Body of pancreas (tissue), 4 donors: Measurements from ENCODE around the gene RARB. TPM values are rescaled to one million over a fixed set of nuclear protein-coding genes. Genes with fewer than 3 reads are reported as not detected.

ENCODE experiments used
- ATAC-seq: fragments of 150-250 bp; one replicate; pipeline ENCODE4 v1.9.1; 2016
- DNase-seq, 4 donors: peaks; one replicate each; pipeline ENCODE4 v3.0.0-alpha.2; 2019
- H3K27ac ChIP-seq, 4 donors: fragments of 200-600 bp; sonication (generic); 1 replicate in 3 of 4; 2 replicates in 1 of 4; pipeline versions ENCODE4 v1.5.1 to v1.6.1; 2016 to 2019; ENCODE audit warnings: mild to moderate bottlenecking in 1 of 4, mixed read lengths in 1 of 4, moderate library complexity in 1 of 4
- H3K27me3 ChIP-seq, 2 donors: fragments of 200-600 bp; sonication (generic); one replicate each; pipeline ENCODE4 v1.6.0; 2016; ENCODE audit warnings: mild to moderate bottlenecking in 1 of 2
- H3K36me3 ChIP-seq, 2 donors: fragments of 200-600 bp; sonication (generic); replicated peaks in 1 of 2; 2 replicates each; pipeline ENCODE4 v1.5.1; 2016; ENCODE audit warnings: low read depth in 2 of 2; ENCODE audit not compliant: insufficient read depth in 1 of 2
- H3K4me1 ChIP-seq: fragments of 200-600 bp; sonication (generic); one replicate; pipeline ENCODE4 v1.6.0; 2016
- H3K4me3 ChIP-seq, 2 donors: fragments of 200-600 bp; sonication (generic); 1 replicate in 1 of 2; 2 replicates in 1 of 2; pipeline ENCODE4 v1.5.1; 2016 to 2019
- H3K9me3 ChIP-seq, 3 donors: fragments of 200-600 bp; sonication (generic); 1 replicate in 2 of 3; 2 replicates in 1 of 3; pipeline ENCODE4 v1.5.1; 2016
- CTCF ChIP-seq, 7 experiments: fragments of 450-650 bp in 4 of 7; fragments of 200-600 bp in 3 of 7; sonication (generic) in 3 of 7; IDR thresholded peaks; one replicate each; pipeline ENCODE4 v1.5.1; 2016 to 2019; ENCODE audit warnings: antibody characterized with exemption in 7 of 7
- POLR2A ChIP-seq, 3 donors: fragments of 450-650 bp; IDR thresholded peaks; one replicate each; pipeline ENCODE4 v1.6.1; 2016; ENCODE audit warnings: antibody characterized with exemption in 3 of 3, mild to moderate bottlenecking in 2 of 3
- WGBS, 2 donors: methylation state at CpG; one replicate each; pipeline ENCODE4 v1.1.5; 2017; 5-methylcytosine and 5-hydroxymethylcytosine counted together
- intact Hi-C: fragments of 100-400 bp; cut with DNase I; formaldehyde crosslinking; loops from one replicate; pipeline ENCODE4 v1.15.1; 2023
- total RNA-seq, 2 donors: library from RNA; depleted of rRNA; stranded (reverse); fragments of >200 nt; gene quantifications; one replicate each; pipeline ENCODE4 v1.1.0, GENCODE V29; 2016

RARB gene
- total RNA-seq, 2 donors from 2014 or later = 1.8 to 3.0 TPM

- H3K36me3 ChIP-seq = no peaks in the 10 kb centered on the region
- WGBS, 2 donors = 29 to 39% methylated on average over 3 of the region's 3 CpGs
- DNase-seq (no peak), ATAC-seq (no peak)
- H3K4me3 ChIP-seq = no peak overlapping the region
- intact Hi-C loops = no loop called here
- H3K27ac ChIP-seq = no peak overlapping the region
- H3K27me3 ChIP-seq = no peaks in the 10 kb centered on the region
- TF ChIP-seq POLR2A (IDR thresholded peaks at IDR 0.05) (no peak), CTCF (IDR thresholded peaks at IDR 0.05) (no peak)
- no peaks in the 10 kb centered on the region for H3K4me1 ChIP-seq
- H3K9me3 ChIP-seq = no peaks in the 10 kb centered on the region
Observed at GRCh38 chr3:25384471-25384870, 43.6 kb upstream of the RARB start.

- Histone ChIP-seq H3K36me3 (no peaks in the 10 kb centered on the region), H3K27ac (no peak overlapping the region), H3K4me3 (no peak overlapping the region), H3K9me3 (no peaks in the 10 kb centered on the region), H3K27me3 (no peaks in the 10 kb centered on the region), H3K4me1 (no peaks in the 10 kb centered on the region)
- intact Hi-C loops = no loop called here
- ATAC-seq (no peak), DNase-seq (no peak)
- no peak for TF ChIP-seq CTCF (IDR thresholded peaks at IDR 0.05)
- no peak for TF ChIP-seq POLR2A (IDR thresholded peaks at IDR 0.05)
- 46 to 50% methylated on average over 9 of the region's 9 CpGs for WGBS, 2 donors
Observed at GRCh38 chr3:25385807-25386460, 42.1 kb upstream of the RARB start.

GRCh38 chr3:25386686-25387255 lies 41.3 kb upstream of the RARB start:
- intact Hi-C loops = no loop called here
- TF ChIP-seq POLR2A (IDR thresholded peaks at IDR 0.05) (no peak), CTCF (IDR thresholded peaks at IDR 0.05) (no peak)
- ATAC-seq (no peak), DNase-seq (no peak)
- no peaks in the 10 kb centered on the region for H3K9me3 ChIP-seq
- no peaks in the 10 kb centered on the region for H3K27me3 ChIP-seq
- WGBS, 2 donors = 78 to 87% methylated on average over 4 of the region's 4 CpGs
- H3K4me1 ChIP-seq = no peaks in the 10 kb centered on the region
- no peak overlapping the region for H3K27ac ChIP-seq
- H3K4me3 ChIP-seq = no peak overlapping the region
- H3K36me3 ChIP-seq = no peaks in the 10 kb centered on the region

- no peak for ATAC-seq
- intact Hi-C loops = no loop called here
- no peaks in the 10 kb centered on the region for H3K4me1 ChIP-seq
Observed at GRCh38 chr3:25390605-25391004, 37.5 kb upstream of the RARB start.

More at GRCh38 chr3:25390605-25391004, 37.5 kb upstream of the RARB start:
- 69 to 78% methylated on average over 3 of the region's 3 CpGs for WGBS, 2 donors
- H3K36me3 ChIP-seq = no peaks in the 10 kb centered on the region
- H3K4me3 ChIP-seq = no peak overlapping the region
- DNase-seq = no peak
- H3K27me3 ChIP-seq = no peaks in the 10 kb centered on the region
- TF ChIP-seq CTCF (IDR thresholded peaks at IDR 0.05) (no peak), POLR2A (IDR thresholded peaks at IDR 0.05) (no peak)
- no peaks in the 10 kb centered on the region for H3K9me3 ChIP-seq
- H3K27ac ChIP-seq = no peak overlapping the region
